Esophagus squamous epithelium (tissue), 5 donors: ENCODE results near the gene TRAPPC2L. TPM values are rescaled to one million over a fixed set of nuclear protein-coding genes. Genes with fewer than 3 reads are reported as not detected.

ENCODE experiments used
- DNase-seq: peaks from one replicate; lab custom pipeline; 2025; lab: John Stamatoyannopoulos, UW
- H3K27ac ChIP-seq, 4 donors: fragments of 200-600 bp; sonication (generic); one replicate each; pipeline ENCODE4 v1.5.1; 2016 to 2019; ENCODE audit warnings: mild to moderate bottlenecking in 1 of 4
- H3K27me3 ChIP-seq, 4 donors: fragments of 200-600 bp; sonication (generic); 1 replicate in 3 of 4; 2 replicates in 1 of 4; pipeline versions ENCODE4 v1.5.1 to v1.6.0; 2017 to 2021; ENCODE audit warnings: antibody characterized with exemption in 1 of 4
- H3K36me3 ChIP-seq, 3 donors: fragments of 200-600 bp; sonication (generic); one replicate each; pipeline ENCODE4 v1.5.1; 2016 to 2019
- H3K4me1 ChIP-seq, 3 donors: fragments of 200-600 bp; sonication (generic); one replicate each; pipeline ENCODE4 v1.5.1; 2017 to 2019
- H3K4me3 ChIP-seq, 4 donors: fragments of 200-600 bp; sonication (generic); 1 replicate in 3 of 4; 2 replicates in 1 of 4; pipeline ENCODE4 v1.5.1; 2016 to 2019; ENCODE audit warnings: mild to moderate bottlenecking in 2 of 4, moderate library complexity in 1 of 4
- H3K9me3 ChIP-seq, 3 donors: fragments of 200-600 bp; sonication (generic); one replicate each; pipeline ENCODE4 v1.5.1; 2016 to 2019
- POLR2A ChIP-seq, 4 donors: fragments of 450-650 bp; IDR thresholded peaks; one replicate each; pipeline ENCODE4 v1.6.1; 2017; ENCODE audit warnings: antibody characterized with exemption in 4 of 4, mild to moderate bottlenecking in 4 of 4, moderate library complexity in 3 of 4
- WGBS, 2 donors: methylation state at CpG; one replicate each; pipeline ENCODE4 v1.1.5; 2018; 5-methylcytosine and 5-hydroxymethylcytosine counted together
- intact Hi-C: fragments of 100-400 bp; cut with DNase I; formaldehyde crosslinking; loops from one replicate; pipeline ENCODE4 v1.15.0; 2022
- total RNA-seq, 4 donors: library from RNA; depleted of rRNA; stranded (reverse); fragments of >200 nt; gene quantifications; one replicate each; pipeline ENCODE4 v1.1.0, GENCODE V29; 2016
- TF ChIP-seq, protein P1 (sequence below), 6 experiments: fragments of 450-650 bp in 4 of 6; fragments of 200-600 bp in 2 of 6; sonication (generic) in 2 of 6; IDR thresholded peaks; one replicate each; pipeline ENCODE4 v1.5.1; 2016 to 2019; ENCODE audit warnings: antibody characterized with exemption in 6 of 6, mild to moderate bottlenecking in 4 of 6, moderate library complexity in 4 of 6
- donor health status: DM: yes; HTN: yes; CAD: no.

Gene TRAPPC2L
- total RNA-seq, 4 donors from 2014 or later: 20.7 to 29.7 (median 24.7) TPM

DNA sequence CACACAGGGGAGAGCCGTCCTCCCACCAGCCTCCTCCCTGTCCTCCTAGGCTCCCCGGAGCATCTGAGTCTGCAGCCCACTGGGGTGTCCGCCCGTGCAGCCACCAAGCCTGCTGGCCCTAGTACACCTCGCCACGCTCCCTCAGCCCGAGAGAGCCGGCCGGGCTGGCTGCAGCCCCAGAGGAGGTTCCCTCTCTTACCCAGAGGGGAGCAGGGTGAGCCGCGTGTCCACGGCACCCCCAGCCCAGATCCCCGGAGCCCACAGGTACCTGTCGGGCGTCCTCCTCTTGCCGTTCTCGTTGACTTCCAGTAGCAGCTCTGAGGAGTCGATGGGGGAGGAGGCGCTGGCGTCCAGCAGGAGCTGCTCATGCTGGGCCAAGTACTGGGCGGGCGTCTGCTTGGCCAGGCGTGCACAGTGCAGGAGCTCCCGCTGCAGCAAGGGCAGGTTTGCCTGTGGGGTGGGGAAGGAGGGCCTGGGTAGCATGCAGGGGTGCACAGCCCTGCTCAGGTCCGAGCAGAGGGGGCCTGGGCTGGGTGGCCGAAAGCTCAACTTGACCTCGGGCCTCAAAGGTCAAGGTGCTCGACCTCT lies 28.9 kb downstream of the TRAPPC2L start:
- peaks cover 0 to 31% (median 0%) of the 10 kb centered on the region in 3 donors for H3K36me3 ChIP-seq
- TF ChIP-seq, protein P1, sequence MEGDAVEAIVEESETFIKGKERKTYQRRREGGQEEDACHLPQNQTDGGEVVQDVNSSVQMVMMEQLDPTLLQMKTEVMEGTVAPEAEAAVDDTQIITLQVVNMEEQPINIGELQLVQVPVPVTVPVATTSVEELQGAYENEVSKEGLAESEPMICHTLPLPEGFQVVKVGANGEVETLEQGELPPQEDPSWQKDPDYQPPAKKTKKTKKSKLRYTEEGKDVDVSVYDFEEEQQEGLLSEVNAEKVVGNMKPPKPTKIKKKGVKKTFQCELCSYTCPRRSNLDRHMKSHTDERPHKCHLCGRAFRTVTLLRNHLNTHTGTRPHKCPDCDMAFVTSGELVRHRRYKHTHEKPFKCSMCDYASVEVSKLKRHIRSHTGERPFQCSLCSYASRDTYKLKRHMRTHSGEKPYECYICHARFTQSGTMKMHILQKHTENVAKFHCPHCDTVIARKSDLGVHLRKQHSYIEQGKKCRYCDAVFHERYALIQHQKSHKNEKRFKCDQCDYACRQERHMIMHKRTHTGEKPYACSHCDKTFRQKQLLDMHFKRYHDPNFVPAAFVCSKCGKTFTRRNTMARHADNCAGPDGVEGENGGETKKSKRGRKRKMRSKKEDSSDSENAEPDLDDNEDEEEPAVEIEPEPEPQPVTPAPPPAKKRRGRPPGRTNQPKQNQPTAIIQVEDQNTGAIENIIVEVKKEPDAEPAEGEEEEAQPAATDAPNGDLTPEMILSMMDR (IDR thresholded peaks at IDR 0.05): no peak
- no peak for TF ChIP-seq POLR2A (IDR thresholded peaks at IDR 0.05)
- WGBS, 2 donors: no CpG with 5 or more reads among the region's 28 CpGs
- H3K4me1 ChIP-seq: peaks cover 8 to 54% (median 17%) of the 10 kb centered on the region in 3 donors
- no peak for DNase-seq
- no peak overlapping the region for H3K4me3 ChIP-seq
- H3K27me3 ChIP-seq: peaks cover 0 to 19% (median 0%) of the 10 kb centered on the region in 4 donors
- intact Hi-C loops: no loop called here
- H3K27ac ChIP-seq: peak overlapping the region in 2 of 4 donors; percentile 70 to 74
- no peaks in the 10 kb centered on the region for H3K9me3 ChIP-seq

DNA sequence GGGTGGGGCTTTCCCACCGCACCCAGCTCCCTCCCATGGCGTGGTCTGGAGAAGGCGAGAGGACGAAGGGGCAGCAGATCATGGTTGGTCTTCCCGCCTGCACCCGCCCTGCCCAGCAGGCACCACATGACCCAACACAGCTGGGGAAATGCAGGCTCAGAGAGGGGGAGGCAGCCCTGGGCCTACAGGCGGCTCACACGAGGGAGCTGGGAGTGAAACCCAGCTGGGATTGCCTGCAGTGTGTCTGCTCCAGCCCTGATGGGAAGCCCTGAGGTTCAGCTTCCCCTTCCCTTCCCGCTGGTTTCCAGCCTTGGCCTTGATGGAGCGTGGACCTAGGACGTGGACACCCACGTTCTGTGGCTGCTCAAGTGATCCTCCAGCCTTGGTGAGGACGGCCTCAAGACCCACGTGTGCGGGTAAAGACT lies 29.5 kb downstream of the TRAPPC2L start:
- H3K4me3 ChIP-seq: no peak overlapping the region
- H3K4me1 ChIP-seq: peaks cover 2 to 48% (median 12%) of the 10 kb centered on the region in 3 donors
- 71% methylated on average over 8 of the region's 15 CpGs; no CpG with 5 or more reads in 1 of the 2 donors for WGBS, 2 donors
- peak overlapping the region in 3 of 4 donors; percentile 35 to 74 (median 70) for H3K27ac ChIP-seq
- peaks cover 0 to 31% (median 0%) of the 10 kb centered on the region in 3 donors for H3K36me3 ChIP-seq
- DNase-seq: no peak
- peaks cover 0 to 13% (median 0%) of the 10 kb centered on the region in 4 donors for H3K27me3 ChIP-seq
- intact Hi-C loops: no loop called here
- no peak for TF ChIP-seq POLR2A (IDR thresholded peaks at IDR 0.05)
- TF ChIP-seq, protein P1 (IDR thresholded peaks at IDR 0.05): no peak
- no peaks in the 10 kb centered on the region for H3K9me3 ChIP-seq

DNA sequence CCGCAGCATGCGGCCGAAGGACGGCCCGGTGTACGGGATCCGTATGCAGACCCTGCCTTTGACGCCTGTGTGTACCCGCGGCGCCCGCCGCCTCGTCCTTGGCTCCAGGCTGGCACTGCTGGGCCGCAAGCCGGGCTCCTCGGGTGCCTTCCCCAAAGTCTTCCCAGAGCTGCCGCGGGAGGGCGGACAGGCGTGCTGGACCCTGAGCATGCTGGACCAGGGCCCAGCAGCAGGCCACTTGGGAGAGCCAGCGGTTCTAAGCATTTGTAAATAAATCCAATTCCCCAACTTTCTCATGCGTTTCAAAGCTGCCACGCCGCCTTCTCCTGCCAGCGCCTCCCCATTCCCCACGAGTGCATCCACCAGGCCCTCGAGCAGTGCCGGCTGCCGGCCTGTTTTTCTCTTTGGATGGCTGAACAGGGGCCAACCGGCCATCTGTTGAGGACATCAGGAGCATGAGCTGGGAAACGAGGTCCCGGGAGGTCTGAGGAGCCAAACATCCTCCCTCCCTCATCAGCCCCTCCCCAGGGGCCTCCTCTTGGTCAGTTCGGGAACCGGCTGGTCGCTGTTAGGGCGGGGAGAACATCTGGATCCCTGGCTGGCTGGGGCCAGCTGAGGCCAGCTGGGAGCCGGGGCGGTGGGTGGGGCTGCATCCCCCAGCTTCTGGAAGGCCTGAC lies 30.1 kb downstream of the TRAPPC2L start:
- Histone ChIP-seq H3K9me3 (no peaks in the 10 kb centered on the region), H3K36me3 (peaks cover 0 to 27% (median 0%) of the 10 kb centered on the region in 3 donors), H3K27me3 (peaks cover 0 to 7% (median 0%) of the 10 kb centered on the region in 4 donors), H3K27ac (peak overlapping the region in 3 of 4 donors; percentile 35 to 74 (median 70)), H3K4me3 (no peak overlapping the region), H3K4me1 (peaks cover 0 to 42% (median 6%) of the 10 kb centered on the region in 3 donors)
- no peak for DNase-seq
- intact Hi-C loops: no loop called here
- TF ChIP-seq, protein P1 (IDR thresholded peaks at IDR 0.05): no peak
- 70 to 87% methylated on average over 16 to 17 of the region's 39 CpGs for WGBS, 2 donors

DNA sequence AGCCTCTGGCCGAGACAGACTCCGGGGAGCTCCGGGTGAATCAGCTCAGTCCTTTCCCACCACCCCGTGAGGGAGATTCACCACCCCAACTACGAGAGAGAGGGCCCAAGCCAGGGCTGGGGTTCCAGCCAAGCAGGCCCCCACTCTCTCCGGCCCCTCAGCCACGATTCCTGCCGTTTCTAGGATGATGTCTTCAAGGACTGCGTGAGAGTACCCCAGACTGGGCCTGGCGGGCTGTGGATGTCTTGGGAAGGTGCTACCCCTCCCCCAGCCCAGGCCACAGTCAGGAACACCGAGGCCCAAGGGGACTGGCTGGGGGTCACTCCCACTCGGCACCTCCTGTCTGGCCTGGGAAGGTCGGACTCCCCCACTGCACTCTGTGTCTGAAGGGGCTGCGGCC lies 31.1 kb downstream of the TRAPPC2L start:
- 40 to 80% methylated on average over 1 to 2 of the region's 14 CpGs for WGBS, 2 donors
- Histone ChIP-seq H3K36me3 (peaks cover 0 to 20% (median 0%) of the 10 kb centered on the region in 3 donors), H3K4me3 (no peak overlapping the region), H3K4me1 (peaks cover 0 to 33% (median 5%) of the 10 kb centered on the region in 3 donors), H3K9me3 (no peaks in the 10 kb centered on the region), H3K27ac (peak overlapping the region in 3 of 4 donors; percentile 48 to 74 (median 53)), H3K27me3 (peaks cover 0 to 6% (median 0%) of the 10 kb centered on the region in 4 donors)
- DNase-seq: no peak
- intact Hi-C loops: no loop called here
- TF ChIP-seq, protein P1 (IDR thresholded peaks at IDR 0.05): no peak
- TF ChIP-seq POLR2A (IDR thresholded peaks at IDR 0.05): no peak
